Astrocyte (in vitro differentiated cells and primary cell): ENCODE data around the gene MRTFB. TPM values are rescaled to one million over a fixed set of nuclear protein-coding genes. Genes with fewer than 3 reads are reported as not detected.

Source experiments
- DNase-seq: peaks from one replicate; pipeline ENCODE4 v3.0.0-alpha.2; 2010; ENCODE audit warnings: low read depth
- FAIRE-seq: peaks from 2 replicates; lab custom pipeline; 2011; peaks lifted over from hg19 to GRCh38; lab: Jason Lieb, UNC
- H2AFZ ChIP-seq: 2 replicates; pipeline ENCODE4 v1.6.0; 2012; ENCODE audit warnings: low read depth, low read length, inconsistent platforms
- H3K27ac ChIP-seq: 2 replicates; pipeline ENCODE4 v1.5.1; 2011; ENCODE audit warnings: low read depth, low read length, inconsistent platforms
- H3K27me3 ChIP-seq: 2 replicates; pipeline ENCODE4 v1.6.0; 2011; ENCODE audit warnings: low read length, inconsistent platforms; ENCODE audit not compliant: insufficient read depth
- H3K36me3 ChIP-seq: 2 replicates; pipeline ENCODE4 v1.5.1; 2011; ENCODE audit warnings: low read length, inconsistent platforms; ENCODE audit not compliant: insufficient read depth
- H3K4me1 ChIP-seq: 2 replicates; pipeline ENCODE4 v1.5.1; 2011; ENCODE audit warnings: low read length, inconsistent platforms; ENCODE audit not compliant: insufficient read depth
- H3K4me2 ChIP-seq: 2 replicates; pipeline ENCODE4 v1.6.0; 2012; ENCODE audit warnings: low read length, inconsistent platforms
- H3K4me3 ChIP-seq: 2 replicates; pipeline ENCODE4 v1.5.1; 2011; ENCODE audit warnings: low read depth, mild to moderate bottlenecking, low read length, inconsistent platforms; ENCODE audit not compliant: insufficient read depth
- H3K79me2 ChIP-seq: 2 replicates; pipeline ENCODE4 v1.6.0; 2012; ENCODE audit warnings: mild to moderate bottlenecking, low read length, inconsistent platforms; ENCODE audit not compliant: insufficient read depth
- H3K9ac ChIP-seq: 2 replicates; pipeline ENCODE4 v1.6.0; 2012; ENCODE audit warnings: mild to moderate bottlenecking, low read length, inconsistent platforms
- H3K9me3 ChIP-seq: 2 replicates; pipeline ENCODE4 v1.5.1; 2012; ENCODE audit warnings: low read depth, mild to moderate bottlenecking, low read length, inconsistent platforms; ENCODE audit not compliant: insufficient read depth
- H4K20me1 ChIP-seq: 2 replicates; pipeline ENCODE4 v1.6.0; 2012; ENCODE audit warnings: low read length, inconsistent platforms; ENCODE audit not compliant: insufficient read depth
- H3K27ac Mint-ChIP-seq: one replicate; pipeline ENCODE4 v1.8.0; 2021; ENCODE audit warnings: mild to moderate bottlenecking, mixed read lengths; ENCODE audit not compliant: unreplicated experiment
- H3K27me3 Mint-ChIP-seq: one replicate; pipeline ENCODE4 v1.8.0; 2021; ENCODE audit warnings: low read depth, mixed read lengths; ENCODE audit not compliant: unreplicated experiment
- H3K36me3 Mint-ChIP-seq: one replicate; pipeline ENCODE4 v1.8.0; 2021; ENCODE audit warnings: low read depth, mixed read lengths; ENCODE audit not compliant: unreplicated experiment
- H3K4me1 Mint-ChIP-seq: one replicate; pipeline ENCODE4 v1.8.0; 2021; ENCODE audit warnings: low read depth, mixed read lengths; ENCODE audit not compliant: unreplicated experiment
- H3K4me3 Mint-ChIP-seq: one replicate; pipeline ENCODE4 v1.8.0; 2021; ENCODE audit warnings: mild to moderate bottlenecking, moderate library complexity, mixed read lengths; ENCODE audit not compliant: unreplicated experiment
- H3K9me3 Mint-ChIP-seq: one replicate; pipeline ENCODE4 v1.8.0; 2021; ENCODE audit warnings: mild to moderate bottlenecking, mixed read lengths; ENCODE audit not compliant: unreplicated experiment
- EZH2 ChIP-seq: IDR thresholded peaks from 2 replicates; pipeline ENCODE4 v1.6.1; 2012; ENCODE audit warnings: mild to moderate bottlenecking, low read length, inconsistent platforms; ENCODE audit not compliant: insufficient read depth
- total RNA-seq: library from RNA; stranded (reverse); gene quantifications from 2 replicates; pipeline ENCODE4 v1.2.1, GENCODE V29; 2021
- TF ChIP-seq, protein P1 (sequence below): IDR thresholded peaks from 2 replicates; pipeline ENCODE4 v1.5.1; 2011; ENCODE audit warnings: low read depth, mild to moderate bottlenecking, inconsistent platforms, low read length, moderate library complexity; ENCODE audit not compliant: insufficient read depth

The MRTFB gene
- total RNA-seq, 1 donor from 2014 or later = 32.5 TPM

DNA sequence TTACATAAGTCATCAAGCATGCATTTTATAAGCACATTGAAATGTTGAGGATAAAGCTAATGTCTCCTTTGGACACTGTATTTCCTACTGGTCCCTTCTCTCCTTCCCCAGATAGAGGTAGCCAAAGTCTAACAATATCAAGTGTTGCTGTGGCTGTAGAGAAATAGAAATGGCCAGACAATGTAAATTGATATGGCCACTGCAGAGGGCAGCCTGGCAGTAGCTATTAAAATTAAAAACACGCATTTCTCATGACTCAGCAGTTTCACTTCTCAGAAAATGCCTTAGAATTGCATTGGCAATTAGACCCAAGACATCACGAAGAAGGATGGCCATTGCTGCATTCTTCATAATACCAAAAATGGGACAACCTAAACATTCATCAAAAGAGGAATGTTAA, 46.8 kb upstream of the MRTFB start:
- DNase-seq = no peak
- Histone ChIP-seq H3K36me3 (no peaks in the 10 kb centered on the region), H3K9me3 (no peaks in the 10 kb centered on the region), H3K9ac (no peak overlapping the region), H3K4me3 (no peak overlapping the region), H3K4me1 (no peaks in the 10 kb centered on the region), H2AFZ (no peak overlapping the region), H3K27ac (no peak overlapping the region), H3K27me3 (no peaks in the 10 kb centered on the region), H3K79me2 (no peaks in the 10 kb centered on the region), H4K20me1 (no peaks in the 10 kb centered on the region), H3K4me2 (no peak overlapping the region)
- TF ChIP-seq, protein P1, sequence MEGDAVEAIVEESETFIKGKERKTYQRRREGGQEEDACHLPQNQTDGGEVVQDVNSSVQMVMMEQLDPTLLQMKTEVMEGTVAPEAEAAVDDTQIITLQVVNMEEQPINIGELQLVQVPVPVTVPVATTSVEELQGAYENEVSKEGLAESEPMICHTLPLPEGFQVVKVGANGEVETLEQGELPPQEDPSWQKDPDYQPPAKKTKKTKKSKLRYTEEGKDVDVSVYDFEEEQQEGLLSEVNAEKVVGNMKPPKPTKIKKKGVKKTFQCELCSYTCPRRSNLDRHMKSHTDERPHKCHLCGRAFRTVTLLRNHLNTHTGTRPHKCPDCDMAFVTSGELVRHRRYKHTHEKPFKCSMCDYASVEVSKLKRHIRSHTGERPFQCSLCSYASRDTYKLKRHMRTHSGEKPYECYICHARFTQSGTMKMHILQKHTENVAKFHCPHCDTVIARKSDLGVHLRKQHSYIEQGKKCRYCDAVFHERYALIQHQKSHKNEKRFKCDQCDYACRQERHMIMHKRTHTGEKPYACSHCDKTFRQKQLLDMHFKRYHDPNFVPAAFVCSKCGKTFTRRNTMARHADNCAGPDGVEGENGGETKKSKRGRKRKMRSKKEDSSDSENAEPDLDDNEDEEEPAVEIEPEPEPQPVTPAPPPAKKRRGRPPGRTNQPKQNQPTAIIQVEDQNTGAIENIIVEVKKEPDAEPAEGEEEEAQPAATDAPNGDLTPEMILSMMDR = no peak
- TF ChIP-seq EZH2 = no peak
- H3K9me3 Mint-ChIP-seq = no peaks in the 10 kb centered on the region
- no peaks in the 10 kb centered on the region for H3K36me3 Mint-ChIP-seq
- no peaks in the 10 kb centered on the region for H3K4me1 Mint-ChIP-seq
- H3K27ac Mint-ChIP-seq = no peak overlapping the region
- H3K4me3 Mint-ChIP-seq = no peak overlapping the region
- peaks cover 5% of the 10 kb centered on the region for H3K27me3 Mint-ChIP-seq
- FAIRE-seq = no peak

GRCh38 chr16:14026572-14027285, 44.4 kb upstream of the MRTFB start:
- Histone ChIP-seq H2AFZ (no peak overlapping the region), H3K4me1 (no peaks in the 10 kb centered on the region), H3K4me2 (no peak overlapping the region), H3K9me3 (no peaks in the 10 kb centered on the region), H3K27me3 (no peaks in the 10 kb centered on the region), H3K36me3 (no peaks in the 10 kb centered on the region), H3K27ac (no peak overlapping the region), H4K20me1 (no peaks in the 10 kb centered on the region), H3K9ac (no peak overlapping the region), H3K79me2 (no peaks in the 10 kb centered on the region), H3K4me3 (no peak overlapping the region)
- DNase-seq (no peak), FAIRE-seq (no peak)
- Mint-ChIP-seq H3K36me3 (no peaks in the 10 kb centered on the region), H3K27ac (no peak overlapping the region), H3K4me1 (no peaks in the 10 kb centered on the region), H3K9me3 (no peaks in the 10 kb centered on the region), H3K4me3 (no peak overlapping the region), H3K27me3 (peaks cover 5% of the 10 kb centered on the region)
- TF ChIP-seq, protein P1 = no peak
- TF ChIP-seq EZH2 = no peak

GRCh38 chr16:14028202-14028601, 42.9 kb upstream of the MRTFB start:
- no peaks in the 10 kb centered on the region for H3K36me3 ChIP-seq
- no peak overlapping the region for H3K4me2 ChIP-seq
- Mint-ChIP-seq H3K36me3 (no peaks in the 10 kb centered on the region), H3K9me3 (peaks cover 2% of the 10 kb centered on the region), H3K27ac (no peak overlapping the region), H3K4me3 (no peak overlapping the region), H3K27me3 (peaks cover 5% of the 10 kb centered on the region), H3K4me1 (no peaks in the 10 kb centered on the region)
- H3K9ac ChIP-seq = no peak overlapping the region
- no peaks in the 10 kb centered on the region for H3K4me1 ChIP-seq
- no peak overlapping the region for H3K4me3 ChIP-seq
- H2AFZ ChIP-seq = no peak overlapping the region
- FAIRE-seq (no peak), DNase-seq (no peak)
- no peaks in the 10 kb centered on the region for H3K9me3 ChIP-seq
- TF ChIP-seq, protein P1 = no peak
- no peak for TF ChIP-seq EZH2
- no peaks in the 10 kb centered on the region for H3K79me2 ChIP-seq
- H3K27me3 ChIP-seq = no peaks in the 10 kb centered on the region
- no peak overlapping the region for H3K27ac ChIP-seq
- no peaks in the 10 kb centered on the region for H4K20me1 ChIP-seq
